GM06990 (cell line): Measurements from ENCODE around the gene HSPA4L.

ENCODE experiments used
- DNase-seq: peaks from one replicate; pipeline ENCODE4 v3.0.0-alpha.2; 2011; ENCODE audit not compliant: insufficient read length; ENCODE audit errors: extremely low read depth
- H3K27me3 ChIP-seq: replicated peaks from 2 replicates; pipeline ENCODE4 v1.6.0; 2011; ENCODE audit warnings: low read length; ENCODE audit not compliant: control insufficient read depth, insufficient read depth
- H3K36me3 ChIP-seq: 2 replicates; pipeline ENCODE4 v1.5.1; 2011; ENCODE audit warnings: low read length; ENCODE audit not compliant: control insufficient read depth, insufficient read depth
- H3K4me3 ChIP-seq: replicated peaks from 2 replicates; pipeline ENCODE4 v1.5.1; 2011; ENCODE audit warnings: low read depth, mild to moderate bottlenecking, control low read depth, low read length
- CTCF ChIP-seq: IDR thresholded peaks from 2 replicates; pipeline ENCODE4 v1.5.1; 2011; ENCODE audit warnings: low read length, control low read depth, mild to moderate bottlenecking, inconsistent platforms; ENCODE audit not compliant: insufficient read depth, poor library complexity, severe bottlenecking

The HSPA4L gene

GRCh38 chr4:127747883-127748282 is 34.2 kb upstream of the HSPA4L start:
- H3K36me3 ChIP-seq: no peaks in the 10 kb centered on the region
- no peak for TF ChIP-seq CTCF
- H3K27me3 ChIP-seq: no peaks in the 10 kb centered on the region
- no peak for DNase-seq
- no peak overlapping the region for H3K4me3 ChIP-seq

DNA sequence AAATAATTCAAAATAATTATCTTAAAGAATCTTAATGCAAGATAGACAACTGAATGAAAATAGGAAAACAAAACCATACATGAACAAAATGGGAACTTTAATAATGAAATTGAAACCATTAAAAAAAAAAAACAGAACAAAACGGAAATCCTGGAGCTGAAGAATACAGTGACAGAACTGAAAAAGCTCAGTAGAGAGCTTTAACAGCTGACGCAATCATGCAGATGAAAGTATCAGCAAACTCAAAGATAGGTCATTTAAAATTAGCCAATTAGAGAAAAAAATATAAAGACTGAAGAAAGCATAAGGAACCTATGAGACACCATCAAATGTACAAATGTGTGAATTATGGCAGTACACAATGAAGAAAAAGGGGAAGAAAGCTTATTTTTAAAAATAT is 33.2 kb upstream of the HSPA4L start:
- Histone ChIP-seq H3K36me3 (no peaks in the 10 kb centered on the region), H3K4me3 (no peak overlapping the region), H3K27me3 (no peaks in the 10 kb centered on the region)
- DNase-seq: no peak
- TF ChIP-seq CTCF: no peak

- DNase-seq: no peak
- no peak for TF ChIP-seq CTCF
- Histone ChIP-seq H3K4me3 (no peak overlapping the region), H3K27me3 (no peaks in the 10 kb centered on the region), H3K36me3 (no peaks in the 10 kb centered on the region)
These were observed 25.2 kb upstream of the HSPA4L start for GRCh38 chr4:127756906-127757305.

GRCh38 chr4:127759228-127759820 is 22.8 kb upstream of the HSPA4L start:
- no peak for DNase-seq
- Histone ChIP-seq H3K4me3 (no peak overlapping the region), H3K36me3 (no peaks in the 10 kb centered on the region), H3K27me3 (no peaks in the 10 kb centered on the region)
- TF ChIP-seq CTCF: no peak

GRCh38 chr4:127759893-127760292 is 22.2 kb upstream of the HSPA4L start:
- TF ChIP-seq CTCF: no peak
- Histone ChIP-seq H3K4me3 (no peak overlapping the region), H3K27me3 (no peaks in the 10 kb centered on the region), H3K36me3 (no peaks in the 10 kb centered on the region)
- no peak for DNase-seq
